NCI-H524 (cell line): Measurements from ENCODE around the gene HCN2.
"Not testable (repeated sequence)": the region's sequence is repeated elsewhere in the genome, so short reads cannot be mapped to it uniquely, and the experiment has no call there.

Experiments used
- DNase-seq, 2 experiments: peaks; one replicate each; lab custom pipeline; 2025; lab: John Stamatoyannopoulos, UW

HCN2 gene

DNA sequence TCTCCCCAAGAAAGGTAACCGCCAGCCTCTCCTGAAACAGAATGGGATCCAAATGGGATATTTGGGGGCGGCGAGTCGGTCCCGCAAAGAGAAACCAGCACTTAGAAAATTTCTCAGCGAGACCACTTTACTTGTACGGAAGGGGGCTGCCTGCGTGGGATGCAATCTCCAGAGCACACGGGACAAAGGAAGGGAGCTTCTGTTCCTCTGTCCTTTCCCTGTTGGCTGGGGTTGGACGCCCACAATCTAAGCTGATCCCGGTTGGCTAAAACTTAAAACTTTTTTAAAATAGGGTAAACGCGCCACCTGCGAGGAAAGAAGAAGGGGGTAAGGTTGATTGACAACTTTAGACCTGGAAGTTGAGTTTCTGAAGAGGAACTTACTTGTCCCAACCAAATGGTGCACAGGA is 18.1 kb upstream of the HCN2 start:
- DNase-seq, result peak; percentile 47 to 61

DNA sequence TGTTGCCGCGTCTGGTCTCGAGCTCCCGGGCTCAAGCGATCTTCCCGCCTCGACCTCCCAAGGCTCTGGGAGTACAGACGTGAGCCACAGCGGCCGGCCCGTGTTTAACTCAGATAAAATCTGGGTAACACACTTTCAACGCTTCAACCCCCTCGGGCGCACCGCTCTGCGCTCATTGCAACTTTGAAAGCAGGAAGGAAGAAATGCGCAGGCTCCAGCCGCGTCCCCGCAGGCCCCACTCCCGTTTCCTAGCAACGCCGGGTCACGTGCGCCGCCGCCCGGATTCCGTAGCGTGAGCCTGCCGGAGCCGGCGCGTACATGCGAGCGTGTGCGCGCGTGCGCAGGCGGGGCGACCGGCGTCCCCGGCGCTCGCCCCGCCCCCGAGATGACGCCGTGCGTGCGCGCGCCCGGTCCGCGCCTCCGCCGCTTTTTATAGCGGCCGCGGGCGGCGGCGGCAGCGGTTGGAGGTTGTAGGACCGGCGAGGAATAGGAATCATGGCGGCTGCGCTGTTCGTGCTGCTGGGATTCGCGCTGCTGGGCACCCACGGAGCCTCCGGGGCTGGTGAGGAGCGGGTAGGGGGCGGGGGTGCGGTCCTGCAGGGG is 17.4 kb upstream of the HCN2 start, which contains the start of gene BSG:
TSS of gene BSG (plus strand) at position 457 of the 603 bp plus-strand sequence. CDS start at position 496, 39 bp downstream.
- peak; percentile 96 to 98 for DNase-seq

DNA sequence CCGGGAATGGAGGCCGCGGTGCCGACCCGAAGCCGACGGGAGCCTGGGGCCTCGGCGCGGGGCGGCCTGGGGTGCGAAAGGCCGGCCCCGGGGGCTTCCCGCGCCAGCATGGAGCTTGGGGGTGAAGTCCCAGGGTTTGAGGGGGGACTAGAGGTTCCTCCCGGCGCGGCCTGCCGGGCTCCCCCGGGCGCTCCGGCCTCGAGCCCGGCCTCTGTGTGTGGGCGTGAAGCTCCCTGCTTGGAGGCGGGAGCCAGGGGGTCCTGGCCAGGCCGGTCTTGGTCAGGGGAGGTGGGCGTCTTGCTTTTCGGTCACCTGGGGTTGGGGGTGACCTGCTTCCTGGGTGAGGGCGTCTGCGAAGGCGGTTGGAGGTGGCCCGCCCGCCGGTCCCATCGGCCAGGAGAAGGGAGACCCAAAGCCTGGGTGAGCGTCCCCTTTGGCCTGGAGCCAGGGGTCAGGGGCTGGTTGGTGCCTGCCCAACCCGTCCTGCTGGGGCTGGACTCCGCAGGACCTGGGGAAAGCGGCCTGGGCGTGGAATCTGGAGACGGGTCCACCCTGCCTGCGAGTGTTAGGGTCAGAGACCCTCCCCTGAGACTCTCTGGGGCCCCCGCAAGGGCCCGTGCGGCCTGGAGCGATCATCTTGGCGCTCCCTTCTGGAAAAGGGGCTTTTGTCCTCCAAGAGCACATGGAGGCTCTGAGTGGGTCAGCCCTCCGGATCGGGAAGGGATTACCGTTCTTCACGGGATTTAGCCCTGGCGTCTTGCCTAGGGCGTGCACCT is 16.8 kb upstream of the HCN2 start:
- peak; percentile 74 to 88 for DNase-seq

DNA sequence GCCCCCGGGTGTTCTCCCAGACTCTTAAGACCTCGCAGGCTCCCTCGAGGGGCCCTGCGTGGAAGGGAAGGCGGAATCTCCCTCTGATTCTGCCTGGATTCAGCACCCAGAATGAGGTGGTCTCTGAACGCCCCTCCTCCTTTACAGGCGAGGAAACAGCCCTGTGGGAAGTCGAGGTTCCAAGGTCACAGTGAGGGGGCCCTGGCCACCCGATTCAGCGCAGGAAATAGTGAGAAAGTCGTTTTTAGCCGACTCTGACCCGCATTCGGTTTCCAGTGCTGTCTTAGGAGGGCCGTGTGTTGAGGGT is 16.2 kb upstream of the HCN2 start:
- DNase-seq, result no peak

DNA sequence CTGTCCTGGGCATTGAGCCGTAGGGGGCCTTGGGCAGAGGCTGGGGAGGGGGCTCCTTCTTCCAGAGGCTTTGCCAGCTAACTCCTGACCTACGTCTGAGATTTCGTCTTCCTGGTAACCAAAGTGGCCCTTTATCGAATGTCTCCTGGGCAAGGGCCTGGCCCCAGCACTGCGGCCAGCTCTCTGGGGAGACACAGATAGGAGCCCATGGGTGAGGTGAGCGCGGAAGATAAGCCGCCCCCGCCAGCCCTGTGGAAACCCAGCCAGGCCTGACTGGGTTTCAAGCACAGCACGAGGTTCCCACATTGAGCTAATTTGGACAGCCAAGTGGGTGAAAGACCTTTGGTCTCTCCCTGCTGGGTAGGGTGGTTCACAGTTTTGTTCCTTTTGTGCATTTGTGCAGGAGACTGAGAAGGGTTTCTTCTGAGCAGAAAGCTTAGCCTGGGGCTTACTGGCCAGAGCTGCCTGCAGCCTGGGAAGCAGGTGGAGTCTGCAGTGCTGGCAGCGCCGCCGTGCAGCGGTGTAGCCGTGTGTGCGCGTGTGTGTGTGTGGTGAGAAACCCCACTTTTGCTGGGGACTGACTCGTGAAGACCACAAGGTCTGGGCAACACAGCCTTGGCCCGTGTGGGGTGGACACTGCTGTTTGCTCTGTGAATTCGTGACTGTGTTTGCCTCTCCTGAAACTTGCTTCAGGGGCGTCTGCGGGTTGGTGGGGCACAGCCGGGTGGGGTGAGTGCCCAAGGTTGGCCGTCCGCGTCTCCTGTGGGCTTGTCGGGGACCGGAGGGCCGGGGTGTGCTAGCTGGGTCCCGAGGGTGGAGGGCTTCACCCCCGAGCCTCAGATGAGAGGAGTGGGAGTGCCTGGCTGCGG is 14.8 kb upstream of the HCN2 start:
- no peak for DNase-seq

DNA sequence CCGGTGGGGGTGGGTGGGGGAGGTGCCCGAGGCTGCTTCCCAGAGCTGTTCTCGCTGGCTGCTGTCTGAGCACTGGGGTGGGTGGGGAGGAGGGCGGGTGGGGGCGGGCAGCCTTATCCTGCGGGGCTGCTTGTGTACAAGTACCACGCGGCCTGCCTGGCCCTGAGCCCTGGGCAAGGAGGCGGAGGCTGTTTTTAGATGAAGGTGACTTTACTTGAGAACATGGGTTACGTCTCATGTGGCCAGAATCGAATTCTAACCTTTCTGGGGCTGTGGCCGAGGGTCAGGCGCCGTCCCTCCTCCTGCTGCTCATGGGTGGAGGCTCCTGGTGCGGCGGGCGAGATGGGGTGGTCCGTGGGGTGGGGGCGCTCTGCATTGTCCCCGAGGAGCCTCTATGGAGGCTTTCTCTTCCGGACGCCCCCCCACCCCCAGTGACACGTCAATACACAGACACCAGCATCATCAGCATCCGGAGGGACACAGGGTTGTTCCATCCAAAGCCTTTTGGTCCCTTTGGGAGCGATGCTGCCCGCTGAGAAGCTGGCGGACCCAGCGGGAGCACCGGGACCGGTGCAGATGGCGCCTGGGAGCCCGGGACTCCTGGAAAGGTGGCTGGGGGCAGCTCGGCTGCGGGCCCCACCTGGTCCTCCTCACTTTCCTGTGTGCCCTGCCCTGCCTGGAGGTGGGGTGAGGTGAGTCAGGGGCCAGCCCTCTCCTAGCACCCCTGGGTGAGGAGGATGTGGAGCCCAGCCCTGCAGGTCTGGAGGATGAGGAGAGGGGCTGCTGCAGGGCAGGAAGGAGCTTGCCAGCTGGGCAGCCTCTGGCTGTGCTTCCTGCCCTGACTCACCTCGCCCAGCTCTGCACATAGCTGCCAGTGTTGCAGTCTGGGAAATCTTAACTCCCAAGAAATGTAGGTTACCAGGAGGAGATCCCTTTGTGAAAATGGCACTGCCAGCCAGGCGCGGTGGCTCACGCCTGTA is 13.9 kb upstream of the HCN2 start:
- no peak for DNase-seq

DNA sequence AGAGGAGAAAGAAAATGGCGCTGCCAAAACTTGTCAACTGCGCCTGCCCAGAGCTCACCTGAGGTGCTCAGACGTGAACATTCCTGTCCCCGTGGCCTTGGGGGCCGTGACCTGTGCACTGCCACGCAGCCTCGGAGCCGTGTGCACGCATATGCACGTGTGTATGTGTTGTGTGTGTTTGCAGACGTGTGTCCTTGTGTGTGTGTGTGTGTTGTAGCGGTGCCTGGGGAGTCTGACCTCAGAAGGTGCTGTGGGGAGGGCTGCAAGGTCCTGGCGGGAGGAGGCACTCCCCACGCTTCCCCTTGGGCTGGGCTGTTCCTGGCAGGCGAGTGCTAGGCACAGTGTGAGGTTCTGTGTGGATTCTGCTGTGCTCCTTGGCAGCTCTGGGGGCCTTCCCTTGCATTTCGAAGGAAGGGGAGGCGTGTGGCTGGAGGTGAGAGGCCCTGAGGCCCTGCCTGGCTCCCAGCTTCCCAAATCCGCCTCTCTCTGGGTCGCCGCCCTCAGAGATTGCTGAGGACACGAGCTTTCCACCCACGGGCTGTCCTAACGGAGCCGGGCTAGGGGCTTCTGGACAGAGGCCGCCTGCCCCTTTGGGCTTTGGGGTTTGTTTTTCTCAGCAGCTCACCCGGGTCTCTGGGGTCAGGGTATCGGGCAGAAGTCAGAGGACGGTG is 12.8 kb upstream of the HCN2 start:
- DNase-seq, result no peak

DNA sequence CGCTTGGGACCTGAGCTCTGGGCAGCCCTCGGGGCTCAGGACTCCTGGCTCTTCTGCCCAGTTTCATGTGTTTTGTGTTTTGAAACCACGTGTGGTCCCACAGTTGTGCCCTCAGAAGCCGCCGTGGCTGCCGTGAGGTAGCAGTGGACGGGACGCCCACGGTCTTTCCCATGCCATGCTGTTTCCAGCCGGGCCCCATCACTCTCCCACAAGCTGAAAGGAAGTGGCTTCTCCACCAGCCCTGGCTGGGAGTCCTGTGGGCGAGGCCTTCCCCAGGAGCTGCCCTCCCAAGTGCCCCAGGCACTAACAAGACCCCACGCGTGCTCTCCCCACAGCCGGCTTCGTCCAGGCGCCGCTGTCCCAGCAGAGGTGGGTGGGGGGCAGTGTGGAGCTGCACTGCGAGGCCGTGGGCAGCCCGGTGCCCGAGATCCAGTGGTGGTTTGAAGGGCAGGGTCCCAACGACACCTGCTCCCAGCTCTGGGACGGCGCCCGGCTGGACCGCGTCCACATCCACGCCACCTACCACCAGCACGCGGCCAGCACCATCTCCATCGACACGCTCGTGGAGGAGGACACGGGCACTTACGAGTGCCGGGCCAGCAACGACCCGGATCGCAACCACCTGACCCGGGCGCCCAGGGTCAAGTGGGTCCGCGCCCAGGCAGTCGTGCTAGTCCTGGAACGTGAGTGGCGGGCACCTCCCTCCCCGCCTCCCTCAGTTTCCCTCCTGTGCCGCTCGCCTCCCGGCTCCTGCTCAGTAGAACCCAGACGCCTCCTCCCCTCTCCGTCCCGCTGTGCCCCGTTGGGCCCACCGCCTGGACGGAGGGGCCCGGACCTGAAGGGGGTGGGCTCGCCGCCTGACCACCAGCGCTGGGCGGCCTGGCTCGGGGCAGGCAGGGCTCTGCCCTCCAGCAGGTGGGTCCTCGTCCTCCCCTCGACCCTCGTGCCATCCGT is 12.0 kb upstream of the HCN2 start:
- no peak for DNase-seq

DNA sequence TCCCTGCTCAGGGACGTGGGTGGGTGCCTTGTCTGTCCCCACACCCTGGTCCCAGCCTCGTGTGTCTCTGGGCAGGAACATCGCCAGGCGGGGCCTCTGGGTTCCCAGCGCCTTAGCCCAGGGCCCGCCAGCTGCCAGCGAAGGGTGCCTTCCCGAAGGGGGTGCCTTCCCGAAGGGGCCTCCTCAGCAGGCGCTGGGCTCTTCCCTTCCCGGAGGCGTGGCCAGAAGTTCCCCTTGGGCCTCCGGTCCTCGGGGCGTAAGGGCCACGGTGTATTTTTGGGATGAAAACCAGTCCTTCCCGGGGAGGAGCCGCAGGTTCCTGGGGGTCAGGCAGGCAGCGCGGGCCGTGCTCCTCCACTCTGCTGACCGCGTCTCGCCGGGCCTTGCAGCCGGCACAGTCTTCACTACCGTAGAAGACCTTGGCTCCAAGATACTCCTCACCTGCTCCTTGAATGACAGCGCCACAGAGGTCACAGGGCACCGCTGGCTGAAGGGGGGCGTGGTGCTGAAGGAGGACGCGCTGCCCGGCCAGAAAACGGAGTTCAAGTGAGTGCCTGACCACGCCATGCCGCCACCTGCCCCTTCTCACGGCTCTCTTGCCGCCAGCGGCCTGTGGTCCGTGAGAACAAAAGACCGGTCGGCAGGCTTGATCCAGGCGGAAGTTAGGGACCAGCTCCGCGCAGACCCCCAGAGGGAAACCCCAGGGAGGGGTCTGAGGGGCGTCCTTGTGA is 10.4 kb upstream of the HCN2 start:
- DNase-seq, result no peak

DNA sequence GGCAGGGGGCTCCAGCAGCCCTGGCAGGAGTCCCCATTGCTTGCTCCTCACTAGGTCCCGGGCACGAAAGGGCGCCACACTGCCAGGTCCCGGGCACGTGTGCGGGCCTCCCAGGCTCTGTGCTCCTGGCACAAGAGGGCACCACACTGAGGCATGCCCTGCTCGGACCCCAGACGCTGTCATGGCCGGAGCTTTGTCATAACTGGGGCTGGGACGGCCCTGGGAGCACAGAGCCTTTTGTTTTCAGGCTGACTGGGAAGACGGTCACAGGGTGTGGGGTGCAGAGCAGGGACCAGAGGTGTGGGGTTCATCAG is 9.9 kb upstream of the HCN2 start:
- no peak for DNase-seq

DNA sequence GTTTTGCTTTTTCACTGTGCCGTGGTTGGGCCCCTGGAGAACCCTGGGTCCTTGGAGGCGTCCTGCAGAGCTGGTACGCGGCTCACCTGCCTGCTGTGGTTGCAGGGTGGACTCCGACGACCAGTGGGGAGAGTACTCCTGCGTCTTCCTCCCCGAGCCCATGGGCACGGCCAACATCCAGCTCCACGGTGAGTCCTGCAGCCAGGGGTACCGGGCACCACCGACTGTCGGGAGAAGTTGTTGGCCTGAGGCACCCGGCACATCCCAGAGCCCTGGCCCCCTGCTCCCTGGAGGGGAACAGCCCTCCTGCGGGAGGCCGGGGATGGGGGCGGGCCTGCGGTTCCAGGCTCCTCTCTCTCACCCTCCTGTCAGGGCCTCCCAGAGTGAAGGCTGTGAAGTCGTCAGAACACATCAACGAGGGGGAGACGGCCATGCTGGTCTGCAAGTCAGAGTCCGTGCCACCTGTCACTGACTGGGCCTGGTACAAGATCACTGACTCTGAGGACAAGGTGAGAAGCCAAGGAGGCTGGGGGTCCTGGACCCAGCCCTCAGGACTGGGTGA is 9.3 kb upstream of the HCN2 start:
- no peak for DNase-seq

DNA sequence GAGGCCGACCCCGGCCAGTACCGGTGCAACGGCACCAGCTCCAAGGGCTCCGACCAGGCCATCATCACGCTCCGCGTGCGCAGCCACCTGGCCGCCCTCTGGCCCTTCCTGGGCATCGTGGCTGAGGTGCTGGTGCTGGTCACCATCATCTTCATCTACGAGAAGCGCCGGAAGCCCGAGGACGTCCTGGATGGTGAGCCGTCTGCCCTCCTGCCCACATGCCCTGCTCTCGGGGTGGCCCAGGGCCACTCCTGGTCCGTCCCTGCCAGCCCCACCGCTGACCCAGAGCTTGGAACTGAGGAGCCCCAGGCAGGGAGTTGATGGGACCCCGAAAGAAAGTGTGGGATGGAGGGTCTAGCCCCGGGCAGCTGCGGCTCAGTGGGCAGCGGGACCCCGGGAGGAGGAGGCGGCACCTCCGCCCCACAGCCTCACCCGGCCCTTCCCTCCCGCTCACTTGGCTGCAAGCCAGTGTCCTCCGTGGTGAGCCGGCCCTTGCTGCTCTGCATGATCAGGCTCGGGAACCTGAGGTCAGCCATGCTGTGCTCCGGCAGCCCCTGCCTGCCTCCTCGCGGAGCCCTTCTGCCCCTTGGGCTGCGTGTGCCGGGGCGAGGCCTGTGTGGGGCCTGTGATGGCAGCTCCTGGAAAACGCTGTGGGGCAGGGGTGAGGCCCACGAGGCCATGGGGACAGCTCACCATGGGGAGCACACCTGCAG is 8.1 kb upstream of the HCN2 start:
- no peak for DNase-seq

DNA sequence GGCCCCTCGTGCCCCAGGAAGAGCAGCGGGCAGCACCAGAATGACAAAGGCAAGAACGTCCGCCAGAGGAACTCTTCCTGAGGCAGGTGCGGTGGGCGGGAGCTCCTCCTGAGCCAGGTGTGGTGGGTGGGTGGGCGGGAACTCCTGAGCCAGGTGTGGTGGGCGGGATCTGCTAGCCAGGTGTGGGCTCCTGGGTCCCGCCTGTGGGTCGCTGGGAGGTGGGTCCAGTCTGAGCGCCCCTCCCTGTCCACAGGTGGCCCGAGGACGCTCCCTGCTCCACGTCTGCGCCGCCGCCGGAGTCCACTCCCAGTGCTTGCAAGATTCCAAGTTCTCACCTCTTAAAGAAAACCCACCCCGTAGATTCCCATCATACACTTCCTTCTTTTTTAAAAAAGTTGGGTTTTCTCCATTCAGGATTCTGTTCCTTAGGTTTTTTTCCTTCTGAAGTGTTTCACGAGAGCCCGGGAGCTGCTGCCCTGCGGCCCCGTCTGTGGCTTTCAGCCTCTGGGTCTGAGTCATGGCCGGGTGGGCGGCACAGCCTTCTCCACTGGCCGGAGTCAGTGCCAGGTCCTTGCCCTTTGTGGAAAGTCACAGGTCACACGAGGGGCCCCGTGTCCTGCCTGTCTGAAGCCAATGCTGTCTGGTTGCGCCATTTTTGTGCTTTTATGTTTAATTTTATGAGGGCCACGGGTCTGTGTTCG is 7.0 kb upstream of the HCN2 start:
- no peak for DNase-seq

DNA sequence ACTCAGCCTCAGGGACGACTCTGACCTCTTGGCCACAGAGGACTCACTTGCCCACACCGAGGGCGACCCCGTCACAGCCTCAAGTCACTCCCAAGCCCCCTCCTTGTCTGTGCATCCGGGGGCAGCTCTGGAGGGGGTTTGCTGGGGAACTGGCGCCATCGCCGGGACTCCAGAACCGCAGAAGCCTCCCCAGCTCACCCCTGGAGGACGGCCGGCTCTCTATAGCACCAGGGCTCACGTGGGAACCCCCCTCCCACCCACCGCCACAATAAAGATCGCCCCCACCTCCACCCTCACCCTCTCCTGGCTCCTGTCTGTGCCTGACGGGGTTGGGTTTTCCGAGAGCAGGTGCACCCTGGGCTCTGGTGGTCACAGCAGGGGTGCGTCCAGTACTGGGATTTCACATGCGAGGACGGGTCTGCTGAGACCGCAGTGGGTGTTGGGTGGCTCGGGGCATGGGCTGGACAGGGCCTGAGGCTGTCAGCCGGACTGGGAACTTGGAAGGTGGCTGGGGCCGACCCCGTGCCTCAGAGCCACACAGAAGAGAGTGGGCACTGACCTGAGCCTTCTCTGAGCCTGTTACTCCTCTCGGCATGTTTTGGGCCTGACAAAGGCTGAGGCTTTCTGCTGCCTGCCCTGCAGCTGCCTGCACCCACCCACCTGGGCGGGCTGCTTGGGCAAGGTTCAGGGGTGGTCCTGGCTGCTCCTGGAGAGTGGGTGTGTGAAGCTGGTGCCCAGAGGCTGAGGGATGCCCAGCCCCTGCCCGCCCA is 6.3 kb upstream of the HCN2 start:
- no peak for DNase-seq

DNA sequence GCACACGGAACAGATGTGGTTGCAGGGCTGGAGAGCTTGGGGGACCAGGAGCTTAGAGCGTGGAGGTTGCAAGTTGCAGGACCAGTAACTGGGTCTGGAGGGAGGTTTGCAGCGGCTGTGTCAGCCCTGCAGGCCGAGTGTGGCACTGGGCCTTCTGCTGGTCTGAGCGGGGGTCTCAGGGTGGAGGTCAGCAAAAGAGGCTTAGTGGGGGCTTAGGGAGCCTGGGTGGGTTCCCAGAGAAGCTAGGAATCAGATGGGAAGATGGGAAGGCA is 5.8 kb upstream of the HCN2 start:
- DNase-seq, result no peak

DNA sequence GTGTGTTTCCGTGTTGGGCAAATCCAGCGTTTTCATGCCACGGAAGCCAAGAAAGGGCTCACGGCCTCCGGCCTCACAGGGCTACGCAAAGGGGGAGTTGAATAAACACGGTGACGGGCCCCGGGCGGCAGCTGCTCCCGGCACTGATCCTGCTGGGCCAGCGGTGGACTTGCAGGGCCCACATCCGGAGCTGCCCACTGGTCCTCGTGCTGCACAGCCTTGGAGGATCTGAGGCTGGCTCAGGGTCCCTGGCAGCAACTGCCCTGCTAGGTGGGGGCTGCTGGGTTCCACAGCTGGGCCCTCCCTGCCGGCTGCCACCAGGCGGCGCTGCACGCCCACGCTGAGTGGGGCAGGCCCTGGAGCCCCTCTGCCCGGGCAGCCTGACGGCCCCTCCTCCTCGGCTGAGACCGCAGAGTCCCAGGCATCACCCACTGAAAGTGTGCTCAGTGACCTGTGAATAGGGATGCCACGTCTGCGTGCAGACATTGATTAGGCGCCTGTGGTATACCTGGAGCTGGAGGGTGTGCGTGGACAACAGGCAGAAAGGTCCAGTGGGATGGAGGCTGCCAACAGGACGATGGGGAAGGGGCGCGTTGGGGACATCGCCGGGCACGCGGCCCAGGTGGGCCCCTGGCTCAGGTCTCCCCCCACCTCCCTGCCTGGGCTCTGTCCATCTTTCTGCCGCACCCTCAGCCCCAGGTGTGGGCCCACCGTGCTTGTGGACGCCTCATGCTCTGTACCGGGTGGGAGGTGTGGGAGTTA is 5.3 kb upstream of the HCN2 start:
- DNase-seq, result peak; percentile 31 to 72

DNA sequence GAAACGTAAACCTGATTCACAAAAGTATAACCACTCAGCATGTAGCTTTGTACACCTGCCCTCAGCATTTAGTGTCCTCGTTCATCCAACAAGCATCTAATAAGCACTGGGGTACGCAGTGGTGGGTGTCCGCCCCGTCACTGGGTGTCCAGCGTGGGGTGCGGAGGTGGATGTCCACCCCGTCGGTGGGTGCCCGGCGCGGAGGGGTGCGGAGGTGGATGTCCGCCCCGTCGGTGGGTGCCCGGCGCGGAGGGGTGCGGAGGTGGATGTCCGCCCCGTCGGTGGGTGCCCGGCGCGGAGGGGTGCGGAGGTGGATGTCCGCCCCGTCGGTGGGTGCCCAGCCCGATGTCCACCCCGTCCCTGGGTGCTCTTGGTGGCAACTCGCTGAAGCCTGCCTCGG is 4.5 kb upstream of the HCN2 start:
- DNase-seq, result not testable (repeated sequence)
